ENCODE data around the gene ULK2.

DNA sequence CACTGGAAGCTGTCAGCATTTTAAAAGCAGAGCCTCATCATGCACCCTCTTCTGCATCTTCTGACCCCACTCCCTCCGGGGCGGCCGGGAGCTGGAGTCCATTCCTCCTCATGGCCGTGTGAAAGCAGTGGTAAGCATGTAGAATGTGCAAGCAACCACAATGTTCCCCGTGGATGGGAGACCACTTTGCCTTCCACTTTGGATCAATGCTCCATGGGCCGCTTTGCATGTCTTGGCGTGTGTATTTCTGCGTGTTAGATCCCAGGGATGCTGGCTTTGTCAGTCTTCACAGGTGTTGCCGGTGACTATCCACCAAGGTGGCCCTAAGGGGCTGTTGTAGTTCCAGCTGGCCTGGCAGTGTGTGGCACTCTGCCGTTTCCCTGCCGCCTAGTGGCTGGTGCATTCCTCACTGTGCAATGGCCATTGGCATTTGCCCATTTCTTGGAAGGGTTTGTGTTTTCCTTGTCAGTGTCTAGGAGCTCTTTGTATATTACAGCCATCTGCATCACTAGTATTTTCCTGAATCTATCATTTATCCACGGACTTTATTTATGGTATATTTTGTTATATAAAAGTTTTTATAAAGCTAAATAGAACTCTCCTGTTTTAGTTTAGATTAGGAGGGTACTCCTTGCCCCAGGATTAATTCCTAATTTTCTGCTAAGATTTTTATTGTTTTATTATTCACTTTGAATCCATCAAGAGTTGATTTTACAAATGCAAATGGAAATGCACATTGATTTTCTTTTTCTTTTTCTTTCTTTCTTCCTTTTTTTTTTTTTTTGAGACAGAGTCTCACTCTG, 113.9 kb downstream of the ULK2 start:
- no peak for TF ChIP-seq ZFP3 (CRISPR knock-in tag; IDR thresholded peaks at IDR 0.05)
- TF ChIP-seq, protein P1, sequence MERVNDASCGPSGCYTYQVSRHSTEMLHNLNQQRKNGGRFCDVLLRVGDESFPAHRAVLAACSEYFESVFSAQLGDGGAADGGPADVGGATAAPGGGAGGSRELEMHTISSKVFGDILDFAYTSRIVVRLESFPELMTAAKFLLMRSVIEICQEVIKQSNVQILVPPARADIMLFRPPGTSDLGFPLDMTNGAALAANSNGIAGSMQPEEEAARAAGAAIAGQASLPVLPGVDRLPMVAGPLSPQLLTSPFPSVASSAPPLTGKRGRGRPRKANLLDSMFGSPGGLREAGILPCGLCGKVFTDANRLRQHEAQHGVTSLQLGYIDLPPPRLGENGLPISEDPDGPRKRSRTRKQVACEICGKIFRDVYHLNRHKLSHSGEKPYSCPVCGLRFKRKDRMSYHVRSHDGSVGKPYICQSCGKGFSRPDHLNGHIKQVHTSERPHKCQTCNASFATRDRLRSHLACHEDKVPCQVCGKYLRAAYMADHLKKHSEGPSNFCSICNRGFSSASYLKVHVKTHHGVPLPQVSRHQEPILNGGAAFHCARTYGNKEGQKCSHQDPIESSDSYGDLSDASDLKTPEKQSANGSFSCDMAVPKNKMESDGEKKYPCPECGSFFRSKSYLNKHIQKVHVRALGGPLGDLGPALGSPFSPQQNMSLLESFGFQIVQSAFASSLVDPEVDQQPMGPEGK (CRISPR knock-in tag; IDR thresholded peaks at IDR 0.05; ENCODE audit: borderline replicate concordance): no peak

All from SK-N-SH treated with all-trans-retinoic acid at 6 μM for 48 hours (cell line).